Erythroblast (primary cell): ENCODE measurements around the gene CPE.
"Not testable (repeated sequence)": the region's sequence is repeated elsewhere in the genome, so short reads cannot be mapped to it uniquely, and the experiment has no call there.

ENCODE experiments used
- DNase-seq, 2 experiments: peaks; one replicate each; lab custom pipeline; 2025; lab: John Stamatoyannopoulos, UW
- GATA1 ChIP-seq: IDR thresholded peaks from 2 replicates; pipeline ENCODE4 v1.6.1; 2011; ENCODE audit warnings: low read depth, mild to moderate bottlenecking, control low read depth, low read length, moderate library complexity
- POLR2A ChIP-seq: IDR thresholded peaks from 2 replicates; pipeline ENCODE4 v1.6.1; 2011; ENCODE audit warnings: mild to moderate bottlenecking, low read length

CPE gene

GRCh38 chr4:165378745-165379677 is at the start of gene CPE:
CPE (plus strand) TSS chr4:165379008; CDS start chr4:165379222, 214 bp downstream.
- DNase-seq = peak; percentile 45
- TF ChIP-seq POLR2A = no peak

GRCh38 chr4:165330071-165330470 is 48.7 kb upstream of the CPE start:
- TF ChIP-seq GATA1 (no peak), POLR2A (no peak)
- DNase-seq = no peak

- no peak for TF ChIP-seq POLR2A
- TF ChIP-seq GATA1 = no peak
These were observed 48.1 kb upstream of the CPE start for GRCh38 chr4:165330666-165331065.

GRCh38 chr4:165331359-165331758 is 47.4 kb upstream of the CPE start:
- TF ChIP-seq GATA1 (no peak), POLR2A (no peak)
- no peak for DNase-seq

More at GRCh38 chr4:165330666-165331065, 48.1 kb upstream of the CPE start:
- no peak for DNase-seq

- DNase-seq = no peak
These were observed 47.0 kb upstream of the CPE start for GRCh38 chr4:165331823-165332222.

GRCh38 chr4:165332502-165332901 is 46.3 kb upstream of the CPE start:
- no peak for TF ChIP-seq POLR2A
- no peak for TF ChIP-seq GATA1
- no peak for DNase-seq

More at GRCh38 chr4:165331823-165332222, 47.0 kb upstream of the CPE start:
- no peak for TF ChIP-seq POLR2A
- TF ChIP-seq GATA1 = no peak

DNA sequence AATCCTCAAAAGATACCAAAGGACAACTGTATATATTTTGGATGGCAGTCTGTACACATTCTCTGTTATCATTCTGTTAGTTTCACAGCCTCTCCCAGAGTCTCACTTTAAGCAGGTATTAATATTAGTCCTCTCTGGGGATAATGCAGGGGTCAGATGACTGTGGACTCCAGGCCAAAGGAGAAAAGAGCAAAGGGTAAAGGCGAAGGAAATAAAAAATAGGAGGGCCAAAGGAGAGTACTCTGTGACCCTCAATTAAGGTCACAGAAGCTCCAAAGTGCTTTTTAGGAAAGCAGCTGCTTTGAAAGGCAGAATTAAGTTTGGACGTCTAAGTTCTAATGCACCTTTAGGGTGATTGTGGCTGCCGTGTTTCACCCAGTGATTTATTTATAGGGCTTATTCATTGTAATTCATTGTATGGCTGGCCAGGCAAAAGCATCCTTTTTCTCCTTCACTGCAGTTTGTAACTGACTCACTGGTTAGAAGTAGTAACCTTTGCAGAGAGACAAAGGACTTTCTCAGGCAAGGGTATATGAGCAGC is 43.6 kb upstream of the CPE start:
- no peak for TF ChIP-seq POLR2A
- no peak for TF ChIP-seq GATA1
- DNase-seq = no peak

- no peak for TF ChIP-seq GATA1
- TF ChIP-seq POLR2A = no peak
- DNase-seq = no peak
These were observed 42.1 kb upstream of the CPE start for GRCh38 chr4:165336743-165337142.

GRCh38 chr4:165342340-165342739 is 36.5 kb upstream of the CPE start:
- not testable (repeated sequence) for DNase-seq

GRCh38 chr4:165343353-165344191 is 35.2 kb upstream of the CPE start:
- peak; percentile 8 to 55 for DNase-seq
- TF ChIP-seq GATA1 = no peak
- TF ChIP-seq POLR2A = peak; percentile 45

GRCh38 chr4:165345666-165346417 is 33.0 kb upstream of the CPE start:
- TF ChIP-seq POLR2A (no peak), GATA1 (no peak)
- DNase-seq = no peak

DNA sequence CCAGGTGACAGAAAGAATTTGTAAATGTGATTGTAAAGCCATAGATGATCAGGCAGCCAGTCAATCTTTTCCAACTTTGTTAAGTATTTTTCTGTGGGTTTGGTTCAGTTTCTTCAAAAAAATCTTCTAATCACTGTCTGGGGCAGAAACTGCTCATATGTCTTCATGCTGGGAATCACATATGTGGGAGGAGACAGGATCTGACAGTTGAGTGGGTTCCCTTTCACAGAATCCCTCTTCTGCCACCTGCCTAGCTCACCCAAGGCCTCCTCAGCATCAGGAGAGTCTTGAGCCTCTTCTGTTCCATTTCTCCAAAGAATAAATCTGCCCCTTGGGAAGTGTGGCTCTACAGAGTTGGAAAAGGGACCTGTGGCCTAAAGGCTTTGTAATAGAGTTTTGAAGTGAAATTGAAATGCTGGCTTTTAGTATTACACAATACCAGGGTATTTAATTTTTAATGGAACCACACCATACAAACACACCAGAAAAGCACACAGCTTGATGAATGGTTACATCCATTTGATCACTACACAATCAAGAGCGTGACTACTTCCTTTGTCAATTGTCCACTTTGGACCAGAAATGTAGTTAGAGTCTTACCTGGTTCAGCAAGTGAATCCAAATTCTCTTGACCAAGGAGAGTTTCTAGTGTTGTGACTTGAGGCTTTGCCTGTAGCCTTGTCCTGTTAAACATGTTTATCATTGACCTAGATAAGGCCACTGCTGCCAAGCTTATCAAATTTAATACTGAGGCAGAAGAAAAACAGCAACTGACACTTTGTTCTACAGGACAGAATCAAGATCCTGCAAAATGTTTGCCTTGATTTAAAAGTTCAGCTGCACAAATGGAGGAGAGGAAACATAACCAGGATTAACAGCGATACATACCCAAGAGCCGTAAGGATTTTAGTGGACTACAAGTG is 30.9 kb upstream of the CPE start:
- TF ChIP-seq POLR2A = no peak
- TF ChIP-seq GATA1 = no peak
- DNase-seq = peak in 1 of 2 experiments; percentile 41
